HG03064 (cell line): ENCODE data around the gene VPS13D.
"Not testable (repeated sequence)": the region's sequence is repeated elsewhere in the genome, so short reads cannot be mapped to it uniquely, and the experiment has no call there.

ENCODE experiments used
- ATAC-seq: cut with Tn5 transposase; IDR thresholded peaks from one replicate; pipeline ENCODE4 v1.9.1; 2021; ENCODE audit warnings: low read depth; ENCODE audit not compliant: unreplicated experiment

Gene VPS13D

DNA sequence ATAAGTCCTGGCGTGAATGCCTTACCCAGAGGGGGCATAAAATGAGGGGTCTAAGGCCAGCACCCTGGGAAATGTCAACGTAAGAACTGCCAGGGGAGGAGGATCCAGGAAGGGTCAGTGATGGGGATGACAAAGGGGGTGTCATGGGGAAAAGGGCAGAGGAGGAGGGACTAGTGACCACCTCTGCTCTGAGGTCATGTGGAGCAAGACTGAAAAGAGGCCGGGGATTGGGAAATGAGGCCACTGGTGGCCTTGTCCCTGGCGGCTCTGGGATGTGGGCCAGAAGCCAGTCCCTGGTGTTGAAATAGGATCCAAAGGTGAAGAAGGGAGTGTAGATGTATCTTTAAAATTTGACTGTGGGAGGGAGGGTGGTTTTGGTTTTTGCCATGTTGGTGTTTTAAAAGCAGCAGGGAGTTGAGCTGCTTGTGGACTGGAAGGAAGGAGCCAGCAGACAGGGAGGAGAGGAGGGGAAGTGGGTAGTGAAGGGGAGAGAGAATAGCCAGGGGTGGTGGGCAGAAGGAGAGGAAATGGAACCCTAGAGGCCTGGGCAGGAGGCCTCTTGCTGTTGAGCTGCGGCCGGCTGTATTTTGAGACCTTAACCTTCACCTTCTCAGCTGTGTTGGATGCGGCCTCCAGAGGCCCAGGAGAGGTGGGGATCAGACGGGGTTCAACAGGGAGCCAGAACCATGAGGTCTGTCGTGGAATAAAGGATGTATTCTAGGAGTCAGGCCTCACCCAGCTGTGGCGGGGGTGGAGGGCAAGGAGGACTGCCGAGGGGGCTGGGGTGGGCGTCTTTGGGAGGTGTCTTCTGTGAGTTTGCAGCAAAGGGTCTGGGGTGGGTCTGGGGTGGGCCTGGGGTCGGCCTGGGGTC is 295.7 kb downstream of the VPS13D start:
- no peak for ATAC-seq

DNA sequence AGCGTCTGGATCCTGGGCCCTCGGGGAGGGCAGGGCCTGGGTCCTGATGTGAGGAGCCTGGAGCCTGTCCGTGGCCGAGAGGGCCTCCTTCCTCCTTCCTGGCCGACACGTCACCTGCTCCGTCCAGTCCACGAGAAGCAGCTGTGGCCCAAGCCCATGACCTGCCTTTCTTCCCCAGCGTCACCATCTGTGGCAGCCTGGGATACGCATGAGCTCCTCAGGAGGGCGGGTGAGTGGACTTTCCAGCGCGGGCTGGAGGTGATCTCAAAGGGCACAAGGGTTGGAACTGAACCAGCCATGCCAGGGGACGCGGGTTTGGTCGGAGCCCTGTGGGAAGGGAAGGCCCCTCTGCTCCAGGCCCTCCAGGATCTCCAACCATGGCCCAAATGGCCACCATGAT is 297.7 kb downstream of the VPS13D start:
- no peak for ATAC-seq

DNA sequence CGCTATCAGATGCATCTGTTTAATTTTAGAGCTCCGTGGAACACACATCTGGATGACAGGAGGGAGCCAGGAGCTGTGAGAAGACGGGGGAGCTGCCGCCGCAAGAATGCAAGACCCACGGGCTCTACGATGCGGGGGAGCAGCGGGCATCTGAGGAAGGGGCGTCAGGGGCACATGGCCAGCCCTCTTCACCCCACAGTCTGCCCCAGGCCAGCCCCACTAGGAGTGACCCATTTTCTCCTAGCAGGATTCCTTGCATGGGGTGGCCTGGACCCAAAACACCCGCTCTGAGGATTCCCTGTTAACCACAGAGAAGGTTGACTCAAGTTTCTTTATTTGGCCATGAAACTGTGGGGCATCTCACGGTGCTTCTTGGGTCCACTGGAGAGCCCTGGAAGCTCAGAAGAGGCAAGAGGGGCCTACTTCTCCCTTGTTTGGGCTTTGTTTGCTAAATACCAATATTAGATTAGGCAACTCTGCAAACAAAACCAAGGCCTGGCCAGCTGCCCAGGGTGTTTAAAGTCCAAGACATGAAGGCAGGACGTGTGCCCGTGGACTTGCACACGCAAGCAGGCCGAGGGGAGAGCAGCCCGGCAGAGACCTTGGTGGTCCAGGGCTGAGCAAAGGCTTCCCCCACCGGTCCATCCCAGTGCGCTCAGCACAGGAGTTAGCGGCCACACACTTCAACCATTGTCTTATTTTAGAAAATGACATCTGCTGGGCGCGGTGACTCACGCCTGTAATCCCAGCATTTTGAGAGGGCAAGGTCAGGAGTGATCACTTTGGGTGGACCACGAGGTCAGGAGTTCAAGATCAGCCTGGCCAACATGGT is 298.4 kb downstream of the VPS13D start:
- ATAC-seq, result no peak

DNA sequence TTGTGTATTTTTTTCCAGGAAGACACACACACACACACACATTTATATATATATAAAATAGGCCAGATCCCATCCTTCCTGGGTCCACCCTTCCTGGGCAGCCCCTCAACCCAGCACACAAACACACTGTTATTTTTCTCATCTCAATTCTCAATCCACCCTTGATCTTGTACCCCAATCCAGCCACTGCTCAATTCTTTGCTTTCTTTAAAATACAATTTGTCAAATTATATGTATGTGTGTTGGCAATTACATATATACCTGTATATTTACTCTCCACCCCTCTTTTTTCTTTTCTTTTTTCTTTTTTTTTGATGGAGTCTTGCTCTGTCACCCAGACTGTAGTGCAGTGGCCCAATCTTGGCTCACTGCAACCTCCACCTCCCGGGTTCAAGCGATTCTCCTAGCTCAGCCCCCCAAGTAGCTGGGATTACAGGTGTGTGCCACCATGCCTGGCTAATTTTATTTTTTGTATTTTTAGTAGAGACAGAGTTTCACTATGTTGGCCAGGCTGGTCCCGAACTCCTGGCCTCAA is 299.9 kb downstream of the VPS13D start:
- ATAC-seq, result no peak

DNA sequence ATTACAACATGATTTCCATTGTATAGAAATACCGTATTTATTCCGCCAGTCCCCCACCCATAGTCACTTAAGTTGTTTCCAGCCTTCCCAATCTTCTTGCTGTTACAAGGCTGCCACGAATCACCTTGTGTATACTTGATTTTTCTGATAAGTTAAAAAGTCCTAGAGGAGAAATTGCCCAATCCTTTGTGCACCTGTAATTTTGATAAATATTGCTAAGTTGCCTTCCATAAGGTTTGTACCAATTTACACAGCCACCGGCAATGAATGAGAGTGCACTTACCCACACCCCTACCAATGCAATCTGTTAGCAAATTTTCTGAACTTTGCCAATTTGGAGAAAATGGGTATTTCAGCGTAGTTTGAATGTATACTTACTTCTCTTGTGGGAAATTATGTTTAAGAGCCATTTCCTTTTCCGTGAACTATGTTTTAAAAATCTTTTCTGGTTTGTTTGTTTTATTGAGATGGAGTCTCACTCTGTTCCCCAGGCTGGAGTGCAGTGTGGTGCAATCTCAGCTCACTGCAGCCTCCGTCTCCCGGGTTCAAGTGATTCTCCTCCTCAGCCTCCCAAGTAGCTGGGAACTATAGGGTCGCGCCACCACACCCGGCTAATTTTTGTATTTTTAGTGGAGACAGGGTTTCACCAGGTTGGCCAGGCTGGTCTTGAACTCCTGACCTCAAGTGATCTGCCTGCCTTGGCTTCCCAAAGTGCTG is 300.8 kb downstream of the VPS13D start:
- ATAC-seq, result no peak

DNA sequence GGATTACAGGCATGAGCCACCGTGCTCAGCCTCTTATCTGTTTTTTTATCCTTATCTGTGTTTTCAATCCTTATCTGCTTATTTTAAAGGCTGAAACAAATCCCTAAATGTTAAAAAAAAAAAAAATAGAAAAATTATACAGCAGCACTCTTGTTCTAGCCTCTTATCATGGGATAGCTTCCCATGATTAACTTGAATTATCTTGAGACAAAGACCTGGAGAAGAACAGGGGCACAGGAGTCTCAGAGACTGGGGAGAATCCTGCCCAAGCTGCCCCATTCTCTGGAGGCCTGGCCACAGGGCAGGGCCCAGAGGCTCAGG is 301.3 kb downstream of the VPS13D start:
- ATAC-seq, result no peak

DNA sequence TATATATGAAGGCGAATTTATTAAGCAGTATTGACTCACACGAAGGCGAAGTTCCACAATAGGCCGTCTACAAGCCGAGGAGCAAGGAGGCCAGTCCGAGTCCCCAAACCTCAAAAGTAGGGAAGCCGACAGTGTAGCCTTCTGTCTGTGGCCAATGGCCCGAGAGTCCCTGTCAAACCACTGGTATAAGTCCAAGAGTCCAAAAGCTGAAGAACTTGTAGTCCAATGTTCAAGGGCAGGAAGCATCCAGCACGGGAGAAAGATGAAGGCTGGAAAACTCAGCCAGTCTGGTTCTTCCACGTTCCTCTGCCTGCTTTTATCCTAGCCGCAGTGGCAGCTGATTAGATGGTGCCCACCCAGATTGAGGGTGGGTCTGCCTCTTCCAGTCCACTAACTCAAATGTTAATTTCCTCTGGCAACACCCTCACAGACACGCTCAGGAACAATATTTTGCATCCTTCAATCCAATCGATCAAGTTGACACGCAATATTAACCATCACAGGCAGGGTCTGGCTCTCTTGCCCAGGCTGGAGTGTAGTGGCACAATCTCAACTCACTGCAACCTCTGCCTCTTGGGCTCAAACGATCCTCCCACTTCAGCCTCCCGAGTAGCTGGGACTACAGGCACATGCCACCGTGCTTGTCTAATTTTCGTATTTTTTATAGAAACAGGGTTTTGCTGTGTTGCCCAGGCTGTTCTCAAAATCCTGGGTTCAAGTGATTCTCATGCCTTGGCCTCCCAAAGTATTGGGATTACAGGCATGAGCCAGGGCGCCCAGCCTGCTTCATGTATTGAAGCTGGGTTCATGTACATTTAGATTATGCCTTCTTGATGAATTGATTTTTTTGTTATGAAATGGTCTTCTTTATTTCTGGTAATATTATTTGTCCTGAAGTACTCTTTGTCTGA is 302.8 kb downstream of the VPS13D start:
- no peak for ATAC-seq

DNA sequence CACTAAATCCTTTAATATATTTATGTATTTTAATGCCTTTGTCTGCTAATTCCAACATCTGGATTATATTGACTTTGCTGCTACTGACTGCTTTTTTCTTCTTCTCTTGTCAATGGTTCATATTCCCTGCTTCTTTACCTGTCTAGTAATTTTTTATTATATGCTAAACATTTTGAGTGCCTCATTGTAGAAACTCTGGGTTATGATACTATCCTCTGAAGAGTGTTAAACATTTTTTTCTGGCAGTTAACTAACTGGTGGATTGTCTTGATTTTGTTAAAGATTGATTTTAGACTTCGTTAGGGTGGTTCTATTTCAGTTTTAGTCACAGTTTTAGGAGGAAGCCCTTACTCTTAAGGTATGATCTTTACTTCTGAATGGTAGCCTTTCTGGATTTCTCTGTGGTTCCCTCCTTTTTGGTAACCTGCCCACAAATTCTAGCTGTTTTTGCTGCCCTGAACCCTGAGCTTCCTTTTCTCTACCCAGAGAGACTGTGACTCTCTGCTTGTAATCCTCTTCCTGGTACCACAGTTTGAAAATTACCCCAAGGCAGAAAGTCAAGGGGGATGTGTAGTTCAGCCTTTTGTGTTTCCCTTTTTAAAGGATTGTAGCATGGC is 306.3 kb downstream of the VPS13D start:
- ATAC-seq, result no peak

DNA sequence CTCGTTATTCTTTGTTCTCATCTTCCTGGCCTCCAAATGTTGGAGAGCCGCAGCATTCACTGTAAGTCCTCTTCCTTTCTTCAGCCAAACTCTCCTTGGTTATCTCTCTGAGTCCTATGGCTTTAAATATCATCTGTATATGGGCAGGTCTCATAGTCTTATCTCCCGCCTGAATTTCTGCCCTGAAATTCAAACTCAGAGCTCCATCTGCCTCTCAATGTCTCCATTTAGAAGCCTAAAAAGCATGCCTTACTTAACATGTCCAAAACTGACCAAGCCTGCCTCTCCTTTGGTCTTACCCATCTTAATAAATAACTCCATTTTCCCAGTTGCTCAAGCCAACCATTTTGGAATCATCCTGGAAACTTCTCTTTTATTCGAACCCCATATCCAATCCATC is 307.5 kb downstream of the VPS13D start:
- ATAC-seq, result no peak

DNA sequence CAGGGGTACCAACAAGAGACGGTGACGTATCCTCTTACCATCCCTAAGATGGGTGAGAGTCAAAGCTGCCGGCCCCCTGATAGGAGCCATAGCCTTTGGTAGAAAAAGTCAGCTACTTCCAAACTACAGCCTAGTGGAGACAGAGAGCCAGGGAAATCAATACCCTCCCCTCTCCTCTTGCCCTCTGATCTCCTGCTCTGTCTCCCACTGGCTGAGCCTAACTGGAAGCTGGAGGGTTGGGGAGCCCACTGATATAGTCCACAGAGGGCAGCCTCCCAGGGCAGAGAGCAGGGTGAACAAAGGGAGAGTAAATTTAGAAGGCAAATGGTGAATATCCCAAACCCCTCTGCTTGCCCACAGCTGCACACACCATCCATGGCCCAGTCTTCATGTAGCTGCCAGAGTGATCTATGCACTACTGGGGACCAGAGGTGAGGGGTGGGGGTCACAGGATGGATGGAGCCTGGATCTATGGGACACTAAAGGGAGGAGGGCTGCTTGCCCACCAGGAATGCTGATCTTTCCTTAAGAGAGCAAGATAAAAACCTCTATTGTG is 308.2 kb downstream of the VPS13D start:
- no peak for ATAC-seq

DNA sequence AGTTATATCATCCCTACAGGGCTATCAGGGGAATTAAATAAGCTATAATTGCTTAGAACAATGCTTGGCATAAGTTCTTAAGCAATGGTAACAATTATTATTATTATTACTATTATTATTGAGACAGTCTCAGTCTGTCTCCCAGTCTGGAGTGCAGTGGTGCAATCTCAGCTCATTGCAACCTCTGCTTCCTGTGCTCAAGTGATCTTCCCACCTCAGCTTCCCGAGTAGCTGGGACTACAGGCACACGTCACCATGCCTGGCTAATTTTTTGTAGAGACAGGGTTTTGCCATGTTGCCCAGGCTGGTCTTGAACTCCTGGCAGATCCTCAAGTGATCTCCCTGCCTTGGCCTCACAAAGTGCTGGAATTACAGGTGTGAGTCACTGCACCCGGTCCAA is 308.7 kb downstream of the VPS13D start:
- not testable (repeated sequence) for ATAC-seq

DNA sequence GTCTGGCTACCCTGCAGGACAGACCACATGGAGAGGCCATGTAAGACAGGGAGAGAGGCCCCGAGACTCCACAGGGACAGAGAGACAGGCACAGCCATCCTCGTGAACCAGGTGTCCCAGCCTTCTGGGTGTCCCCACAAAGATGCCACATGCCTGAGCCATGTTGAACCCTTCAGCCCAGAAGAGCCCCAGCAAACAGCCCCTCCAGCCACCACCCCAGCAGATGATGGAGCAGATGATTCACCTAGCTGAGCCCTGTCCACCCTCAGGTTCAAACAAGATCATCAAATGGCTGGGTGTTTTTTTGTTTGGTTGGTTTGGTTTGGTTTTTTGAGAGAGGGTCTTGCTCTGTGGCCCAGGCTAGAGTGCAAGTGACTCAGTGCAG is 309.5 kb downstream of the VPS13D start:
- ATAC-seq, result no peak

DNA sequence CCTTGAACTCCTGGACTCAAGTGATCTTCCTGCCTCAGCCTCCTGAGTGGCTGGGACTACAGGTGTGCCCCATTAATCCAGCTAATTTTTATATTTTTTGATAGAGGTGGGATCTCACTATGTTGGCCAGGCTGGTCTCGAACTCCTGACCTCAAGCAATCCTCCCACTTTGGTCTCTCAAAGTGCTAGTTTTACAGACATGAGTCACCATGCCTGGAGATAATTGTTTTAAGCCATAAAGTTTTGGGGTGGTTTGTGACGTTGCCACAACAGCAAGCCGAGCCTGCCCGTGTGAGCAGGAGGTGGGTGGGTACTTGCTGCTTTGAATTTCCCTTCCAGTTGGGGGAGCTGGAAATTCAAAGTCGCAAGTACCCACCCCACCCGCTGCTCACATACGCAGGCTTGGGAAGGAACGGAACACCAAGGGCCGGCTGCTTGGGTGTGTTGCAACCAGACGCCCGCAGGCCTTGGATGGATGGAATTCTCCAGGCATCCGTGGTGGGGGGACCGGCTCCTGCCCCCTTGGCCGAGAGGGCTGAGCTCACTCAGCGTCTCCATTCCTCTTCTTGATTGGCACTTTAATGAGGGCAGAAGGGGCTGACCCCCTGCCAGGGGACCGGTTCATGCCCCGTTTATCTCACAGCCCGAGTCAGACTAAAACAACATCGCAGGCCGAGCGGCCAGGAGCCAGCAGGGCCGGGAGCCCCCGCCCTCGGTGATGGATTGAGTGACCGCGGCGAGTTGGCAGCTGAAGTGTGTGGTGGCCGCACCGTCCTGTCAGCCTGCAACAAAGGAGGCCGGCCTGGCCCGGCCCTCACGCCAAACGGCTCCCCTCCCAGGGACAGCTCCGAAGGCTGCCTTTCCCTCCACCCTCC is 310.1 kb downstream of the VPS13D start:
- no peak for ATAC-seq

DNA sequence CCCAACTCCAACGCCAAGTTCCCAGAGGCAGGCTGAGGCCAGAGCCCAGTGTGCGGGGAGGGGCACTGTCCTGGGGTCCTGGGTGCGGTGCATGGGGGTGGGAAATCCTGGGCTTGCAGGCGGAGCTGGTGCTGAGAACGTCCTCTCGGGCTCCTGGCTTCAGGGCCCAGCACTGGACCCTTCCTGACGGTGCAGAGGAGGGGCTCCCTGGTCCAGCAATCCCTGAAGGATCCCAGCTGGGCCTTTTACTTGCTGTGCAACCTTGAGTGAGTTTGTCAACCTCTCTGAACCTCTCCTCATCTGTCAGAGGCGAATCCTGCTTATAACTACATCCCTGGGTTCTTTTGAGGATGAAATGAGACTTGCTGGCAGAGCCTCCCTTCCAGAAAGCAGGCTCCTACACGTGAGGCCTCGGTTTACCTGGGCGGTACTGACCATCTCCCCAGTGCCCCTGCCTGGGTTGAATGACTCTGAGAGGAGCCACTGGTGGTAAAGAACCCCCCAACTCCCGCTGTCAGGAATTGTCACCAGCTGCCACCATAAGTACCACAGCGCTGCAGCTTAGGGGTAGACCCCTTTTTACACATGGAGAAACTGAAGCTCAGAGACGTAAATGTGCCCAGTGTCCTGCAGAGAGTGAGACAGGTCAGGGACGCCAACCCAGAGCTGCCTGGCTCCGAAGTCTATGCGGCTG is 310.9 kb downstream of the VPS13D start:
- no peak for ATAC-seq

DNA sequence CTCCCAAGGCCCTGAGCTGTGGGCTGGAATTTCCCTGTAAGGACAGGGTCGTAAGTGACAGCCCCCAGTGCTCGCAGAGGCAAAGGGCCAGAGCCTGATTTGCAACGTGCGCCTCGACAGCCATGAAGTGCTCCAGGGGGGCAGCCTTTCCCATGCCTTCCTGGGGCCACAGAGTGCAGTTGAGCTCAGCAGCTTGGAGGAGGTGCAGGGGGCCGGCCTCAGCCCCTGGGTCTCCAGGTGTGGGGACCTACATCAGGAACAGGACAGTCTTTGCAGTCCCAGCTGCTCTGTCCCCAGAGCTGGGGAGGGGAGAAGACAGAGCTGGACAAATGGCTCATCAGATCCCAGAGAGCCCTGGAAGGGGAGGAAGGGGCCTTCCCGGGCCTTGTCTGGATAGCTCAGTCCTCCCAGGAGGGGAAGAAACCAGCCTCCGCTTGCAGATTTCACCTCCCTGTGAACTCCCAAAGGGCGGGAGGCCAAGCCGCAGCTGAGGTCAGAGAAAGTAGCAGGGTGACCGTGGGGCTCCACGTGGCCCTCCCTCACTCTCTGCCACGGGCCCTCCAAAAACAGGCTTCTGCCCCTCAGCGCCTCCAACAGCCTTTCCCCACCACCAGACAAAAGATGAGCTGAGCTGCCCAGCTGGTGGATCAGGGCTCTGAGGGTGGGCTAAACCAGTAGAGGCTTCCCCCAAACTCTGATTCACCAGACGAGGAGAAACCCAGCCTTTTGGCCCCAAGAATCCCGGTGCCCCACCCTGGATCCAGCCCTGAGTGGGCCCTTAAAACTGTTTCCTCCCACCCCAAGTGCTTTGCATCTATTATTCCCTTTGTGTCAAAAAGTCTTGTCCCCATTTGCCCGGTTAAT is 311.7 kb downstream of the VPS13D start:
- no peak for ATAC-seq

DNA sequence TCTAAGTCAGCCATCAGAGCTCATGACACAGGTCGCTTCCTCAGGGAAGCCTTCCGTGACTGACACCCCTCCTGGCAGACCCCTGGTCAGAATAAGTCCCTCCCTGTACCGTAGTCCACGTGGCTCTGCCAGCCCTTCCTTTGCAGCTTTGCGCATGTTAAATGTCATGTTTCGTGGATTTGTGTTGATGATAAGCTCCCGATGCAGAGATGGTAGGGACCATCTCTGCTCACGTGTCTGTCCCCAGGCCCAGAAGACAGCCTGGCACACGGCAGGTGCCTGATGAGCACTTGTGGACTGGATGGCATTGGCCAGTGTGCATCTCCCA is 312.3 kb downstream of the VPS13D start:
- ATAC-seq, result no peak
